Measurements from ENCODE around the gene MRPL12. TPM values are rescaled to one million over a fixed set of nuclear protein-coding genes. Genes with fewer than 3 reads are reported as not detected.

MRPL12 gene
- total and polyA plus RNA-seq, 2 of the 13 experiments (the other 11 are each of a cell fraction or from before 2014, with no cell fraction given) = 39.1 to 94.1 TPM

DNA sequence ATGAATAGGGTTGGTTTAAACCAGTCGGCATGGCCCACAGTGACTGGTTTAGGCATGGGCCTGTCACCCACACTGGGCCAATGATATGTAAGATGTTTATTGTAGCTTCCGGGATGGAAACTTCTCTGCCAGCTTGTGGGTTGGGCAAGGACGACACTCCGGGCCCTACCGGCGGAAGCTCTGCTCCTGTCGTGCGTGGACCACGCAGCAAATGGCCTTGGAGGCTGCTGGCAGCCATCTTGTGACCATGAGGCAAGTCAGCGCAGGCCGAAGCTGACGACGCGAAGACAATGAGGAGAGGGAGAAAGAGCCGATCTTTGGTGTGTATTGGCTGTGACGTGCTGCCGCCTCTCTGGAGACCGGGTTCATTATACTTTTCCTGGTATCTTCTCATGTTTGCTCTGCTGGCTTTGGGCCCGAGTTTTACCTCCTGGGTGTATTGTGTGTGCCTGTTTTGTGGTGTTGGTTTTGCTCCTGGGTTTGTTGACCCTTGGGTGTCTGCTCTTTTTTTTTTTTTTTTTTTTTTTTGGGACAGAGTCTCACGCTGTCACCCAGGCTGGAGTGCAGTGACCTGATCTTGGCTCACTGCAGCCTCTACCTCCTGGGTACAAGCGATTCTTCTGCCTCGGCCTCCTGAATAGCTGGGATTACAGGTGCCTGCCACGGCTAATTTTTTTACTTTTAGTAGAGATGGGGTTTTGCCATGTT, 24.3 kb downstream of the MRPL12 start (continued):
- TF ChIP-seq DMTF1 (CRISPR knock-in tag; IDR thresholded peaks at IDR 0.05) (peak; percentile 88), MZF1 (CRISPR knock-in tag; IDR thresholded peaks at IDR 0.05; ENCODE audit: borderline replicate concordance) (peak; percentile 97; the same call in 1 of the 2 replicates), ATM (IDR thresholded peaks at IDR 0.05; ENCODE audit: borderline replicate concordance) (no peak), ZNF749 (CRISPR knock-in tag; IDR thresholded peaks at IDR 0.05; ENCODE audit: borderline replicate concordance) (peak; percentile 95), DPF2 (CRISPR knock-in tag; IDR thresholded peaks at IDR 0.05; ENCODE audit: borderline replicate concordance, low read depth) (no peak), PAX8 (CRISPR knock-in tag; IDR thresholded peaks at IDR 0.05; ENCODE audit: borderline replicate concordance) (peak; percentile 97), KDM6A (CRISPR knock-in tag; IDR thresholded peaks at IDR 0.05; ENCODE audit: low read depth) (0 out of 2 replicates have a peak, but pooled peaks have one; percentile 25), ZSCAN21 (CRISPR knock-in tag; IDR thresholded peaks at IDR 0.05; ENCODE audit: borderline replicate concordance) (peak; percentile 98), SOX13 (IDR thresholded peaks at IDR 0.05) (0 out of 2 replicates have a peak, but pooled peaks have one; percentile 37), SOX13 (CRISPR knock-in tag; conservative IDR thresholded peaks at IDR 0.05 in 1 of 2, IDR thresholded peaks at IDR 0.05 in 1 of 2) (peak in 1 of 2 experiments; percentile 82; a peak in 2 of 4 replicates), ZNF543 (CRISPR knock-in tag; IDR thresholded peaks at IDR 0.05) (peak; percentile 96; the same call in 1 of the 2 replicates), TBX2 (CRISPR knock-in tag; IDR thresholded peaks at IDR 0.05; ENCODE audit: borderline replicate concordance) (peak; percentile 93), ZSCAN9 (CRISPR knock-in tag; IDR thresholded peaks at IDR 0.05; ENCODE audit: borderline replicate concordance) (peak; percentile 99), HNRNPH1 (optimal IDR thresholded peaks at IDR 0.05; ENCODE audit: low read depth, low read length) (no peak), CREB1 (IDR thresholded peaks at IDR 0.05) (peak; percentile 78), CREB1 (CRISPR knock-in tag; IDR thresholded peaks at IDR 0.05) (peak; percentile 78)
- TF ChIP-seq, protein P1, sequence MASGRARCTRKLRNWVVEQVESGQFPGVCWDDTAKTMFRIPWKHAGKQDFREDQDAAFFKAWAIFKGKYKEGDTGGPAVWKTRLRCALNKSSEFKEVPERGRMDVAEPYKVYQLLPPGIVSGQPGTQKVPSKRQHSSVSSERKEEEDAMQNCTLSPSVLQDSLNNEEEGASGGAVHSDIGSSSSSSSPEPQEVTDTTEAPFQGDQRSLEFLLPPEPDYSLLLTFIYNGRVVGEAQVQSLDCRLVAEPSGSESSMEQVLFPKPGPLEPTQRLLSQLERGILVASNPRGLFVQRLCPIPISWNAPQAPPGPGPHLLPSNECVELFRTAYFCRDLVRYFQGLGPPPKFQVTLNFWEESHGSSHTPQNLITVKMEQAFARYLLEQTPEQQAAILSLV (CRISPR knock-in tag; IDR thresholded peaks at IDR 0.05; ENCODE audit: borderline replicate concordance) = peak; percentile 94; the same call in 1 of the 2 replicates
- TF ChIP-seq, protein P2, sequence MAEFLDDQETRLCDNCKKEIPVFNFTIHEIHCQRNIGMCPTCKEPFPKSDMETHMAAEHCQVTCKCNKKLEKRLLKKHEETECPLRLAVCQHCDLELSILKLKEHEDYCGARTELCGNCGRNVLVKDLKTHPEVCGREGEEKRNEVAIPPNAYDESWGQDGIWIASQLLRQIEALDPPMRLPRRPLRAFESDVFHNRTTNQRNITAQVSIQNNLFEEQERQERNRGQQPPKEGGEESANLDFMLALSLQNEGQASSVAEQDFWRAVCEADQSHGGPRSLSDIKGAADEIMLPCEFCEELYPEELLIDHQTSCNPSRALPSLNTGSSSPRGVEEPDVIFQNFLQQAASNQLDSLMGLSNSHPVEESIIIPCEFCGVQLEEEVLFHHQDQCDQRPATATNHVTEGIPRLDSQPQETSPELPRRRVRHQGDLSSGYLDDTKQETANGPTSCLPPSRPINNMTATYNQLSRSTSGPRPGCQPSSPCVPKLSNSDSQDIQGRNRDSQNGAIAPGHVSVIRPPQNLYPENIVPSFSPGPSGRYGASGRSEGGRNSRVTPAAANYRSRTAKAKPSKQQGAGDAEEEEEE (CRISPR knock-in tag; IDR thresholded peaks at IDR 0.05; ENCODE audit: borderline replicate concordance) = no peak
- TF ChIP-seq, protein P3, sequence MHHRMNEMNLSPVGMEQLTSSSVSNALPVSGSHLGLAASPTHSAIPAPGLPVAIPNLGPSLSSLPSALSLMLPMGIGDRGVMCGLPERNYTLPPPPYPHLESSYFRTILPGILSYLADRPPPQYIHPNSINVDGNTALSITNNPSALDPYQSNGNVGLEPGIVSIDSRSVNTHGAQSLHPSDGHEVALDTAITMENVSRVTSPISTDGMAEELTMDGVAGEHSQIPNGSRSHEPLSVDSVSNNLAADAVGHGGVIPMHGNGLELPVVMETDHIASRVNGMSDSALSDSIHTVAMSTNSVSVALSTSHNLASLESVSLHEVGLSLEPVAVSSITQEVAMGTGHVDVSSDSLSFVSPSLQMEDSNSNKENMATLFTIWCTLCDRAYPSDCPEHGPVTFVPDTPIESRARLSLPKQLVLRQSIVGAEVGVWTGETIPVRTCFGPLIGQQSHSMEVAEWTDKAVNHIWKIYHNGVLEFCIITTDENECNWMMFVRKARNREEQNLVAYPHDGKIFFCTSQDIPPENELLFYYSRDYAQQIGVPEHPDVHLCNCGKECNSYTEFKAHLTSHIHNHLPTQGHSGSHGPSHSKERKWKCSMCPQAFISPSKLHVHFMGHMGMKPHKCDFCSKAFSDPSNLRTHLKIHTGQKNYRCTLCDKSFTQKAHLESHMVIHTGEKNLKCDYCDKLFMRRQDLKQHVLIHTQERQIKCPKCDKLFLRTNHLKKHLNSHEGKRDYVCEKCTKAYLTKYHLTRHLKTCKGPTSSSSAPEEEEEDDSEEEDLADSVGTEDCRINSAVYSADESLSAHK (CRISPR knock-in tag; IDR thresholded peaks at IDR 0.05; ENCODE audit: borderline replicate concordance) = peak; percentile 86; the same call in 1 of the 2 replicates
- TF ChIP-seq, protein P4, sequence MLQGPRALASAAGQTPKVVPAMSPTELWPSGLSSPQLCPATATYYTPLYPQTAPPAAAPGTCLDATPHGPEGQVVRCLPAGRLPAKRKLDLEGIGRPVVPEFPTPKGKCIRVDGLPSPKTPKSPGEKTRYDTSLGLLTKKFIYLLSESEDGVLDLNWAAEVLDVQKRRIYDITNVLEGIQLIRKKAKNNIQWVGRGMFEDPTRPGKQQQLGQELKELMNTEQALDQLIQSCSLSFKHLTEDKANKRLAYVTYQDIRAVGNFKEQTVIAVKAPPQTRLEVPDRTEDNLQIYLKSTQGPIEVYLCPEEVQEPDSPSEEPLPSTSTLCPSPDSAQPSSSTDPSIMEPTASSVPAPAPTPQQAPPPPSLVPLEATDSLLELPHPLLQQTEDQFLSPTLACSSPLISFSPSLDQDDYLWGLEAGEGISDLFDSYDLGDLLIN (CRISPR knock-in tag; IDR thresholded peaks at IDR 0.05; ENCODE audit: borderline replicate concordance) = peak; percentile 88; the same call in 1 of the 2 replicates

Measured in HepG2 (cell line).